Measurements from ENCODE around the gene IFITM5. TPM values are rescaled to one million over a fixed set of nuclear protein-coding genes. Genes with fewer than 3 reads are reported as not detected.

IFITM5 gene
- total and polyA plus RNA-seq, 9 of the 15 experiments (the other 6 are each of a cell fraction or from before 2014, with no cell fraction given), result 0.19 TPM; not detected in 8

- no peak for TF ChIP-seq DEAF1 (CRISPR knock-in tag; IDR thresholded peaks at IDR 0.05)
- no peak for TF ChIP-seq RFX7 (CRISPR knock-in tag; IDR thresholded peaks at IDR 0.05)
- TF ChIP-seq KLF10 (CRISPR knock-in tag; IDR thresholded peaks at IDR 0.05), result no peak
- no peak for TF ChIP-seq SMC3 (conservative IDR thresholded peaks at IDR 0.05; ENCODE audit: insufficient read depth, low read depth, low read length)
- peak; percentile 45; the same call in 1 of the 2 replicates for TF ChIP-seq MTA1 (IDR thresholded peaks at IDR 0.05; ENCODE audit: borderline replicate concordance)
- TF ChIP-seq POU5F1 (IDR thresholded peaks at IDR 0.05; ENCODE audit: borderline replicate concordance, low read depth, low read length, partially characterized antibody), result no peak
- no peak for TF ChIP-seq GTF2E2 (tag; IDR thresholded peaks at IDR 0.05)
- no peak for TF ChIP-seq EHMT2 (IDR thresholded peaks at IDR 0.05)
- TF ChIP-seq TBL1XR1 (IDR thresholded peaks at IDR 0.05; ENCODE audit: low read length in 2 of 2), result no peak
- no peak for TF ChIP-seq SMARCA5 (IDR thresholded peaks at IDR 0.05)
- peak; percentile 12 to 15; a peak in 1 of 4 replicates for TF ChIP-seq MLLT1 (IDR thresholded peaks at IDR 0.05)
- no peak for TF ChIP-seq ELK3 (CRISPR knock-in tag; IDR thresholded peaks at IDR 0.05)
- peak; percentile 34; the same call in 1 of the 2 replicates for TF ChIP-seq MEF2D (tag; conservative IDR thresholded peaks at IDR 0.05; ENCODE audit: low read depth)
- TF ChIP-seq MYBL2 (IDR thresholded peaks at IDR 0.05; ENCODE audit: low read depth), result peak; percentile 71
- no peak for TF ChIP-seq MYBL2 (CRISPR knock-in tag; IDR thresholded peaks at IDR 0.05; ENCODE audit: borderline replicate concordance)
- no peak for TF ChIP-seq POLR3A (IDR thresholded peaks at IDR 0.05; ENCODE audit: borderline replicate concordance, extremely low read depth, insufficient read depth, insufficient read length)
- no peak for TF ChIP-seq FOXA1 (IDR thresholded peaks at IDR 0.05; ENCODE audit: borderline replicate concordance)
- 0 out of 2 replicates have a peak, but pooled peaks have one; percentile 18 for TF ChIP-seq CREM (IDR thresholded peaks at IDR 0.05; ENCODE audit: low read depth)
- TF ChIP-seq ZC3H8 (IDR thresholded peaks at IDR 0.05), result no peak
- TF ChIP-seq ARID3B (CRISPR knock-in tag; IDR thresholded peaks at IDR 0.05; ENCODE audit: borderline replicate concordance), result no peak
- no peak for TF ChIP-seq MEF2A (IDR thresholded peaks at IDR 0.05; ENCODE audit: control insufficient read depth, low read depth, low read length)
- no peak for TF ChIP-seq CHD4 (IDR thresholded peaks at IDR 0.05; ENCODE audit: insufficient read depth, insufficient replicate concordance, low read depth, low read length, poor library complexity, severe bottlenecking)
- TF ChIP-seq DACH1 (IDR thresholded peaks at IDR 0.05; ENCODE audit: partially characterized antibody), result no peak
Observed at GRCh38 chr11:269146-269890, 30.0 kb downstream of the IFITM5 start (continued).

All from K562 (cell line).